ENCODE results near the gene ZNF232. TPM values are rescaled to one million over a fixed set of nuclear protein-coding genes. Genes with fewer than 3 reads are reported as not detected.
"Not testable (repeated sequence)": the region's sequence is repeated elsewhere in the genome, so short reads cannot be mapped to it uniquely, and the experiment has no call there.

ZNF232 gene
- total RNA-seq, 4 donors from 2014 or later = 3.7 to 6.7 (median 5.0) TPM

DNA sequence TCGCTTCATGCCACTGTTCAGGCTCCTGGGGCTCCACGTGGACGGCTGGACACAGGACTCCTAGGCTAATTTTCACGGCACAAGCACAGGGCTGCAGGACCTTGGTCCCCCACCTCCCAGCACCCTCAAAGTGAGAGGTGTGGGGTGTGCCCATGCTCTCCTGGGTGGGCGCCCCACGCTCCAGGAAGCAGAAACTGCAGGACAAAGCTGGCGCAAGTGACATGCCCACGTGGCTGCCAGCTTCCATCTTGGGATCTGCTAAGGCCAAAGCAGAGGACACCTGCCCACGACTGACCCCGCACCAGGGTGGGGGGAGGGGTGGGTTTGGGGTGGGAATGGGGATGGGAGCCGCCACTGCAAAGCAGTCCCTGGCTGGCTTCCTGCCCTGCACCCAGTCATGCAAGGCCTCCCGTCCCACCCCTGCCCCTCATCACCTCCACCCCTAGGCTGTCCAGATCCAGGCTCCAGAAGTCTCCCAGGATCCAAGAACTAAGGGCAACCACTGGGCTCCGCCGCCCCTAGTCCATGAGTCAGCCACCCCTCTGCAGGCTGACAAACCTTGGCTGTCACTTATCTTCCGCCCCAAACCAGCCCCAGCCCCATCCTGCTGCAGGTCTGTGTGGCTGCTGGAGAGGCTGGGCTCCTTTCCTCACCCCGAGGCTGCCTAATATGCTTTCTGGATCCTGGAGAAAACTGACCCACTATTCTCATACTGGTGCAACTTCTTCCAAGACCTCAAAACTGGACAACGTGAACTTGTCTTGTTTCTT, 15.2 kb upstream of the ZNF232 start:
- H3K4me3 ChIP-seq = no peak overlapping the region
- H3K36me3 ChIP-seq = no peaks in the 10 kb centered on the region
- H3K9me3 ChIP-seq = no peaks in the 10 kb centered on the region
- TF ChIP-seq POLR2AphosphoS5 (IDR thresholded peaks at IDR 0.05) = no peak
- TF ChIP-seq EP300 (IDR thresholded peaks at IDR 0.05) = no peak
- TF ChIP-seq CTCF (IDR thresholded peaks at IDR 0.05) = no peak
- TF ChIP-seq POLR2A (IDR thresholded peaks at IDR 0.05) = no peak
- peak in 1 of 2 donors; percentile 55 for DNase-seq (ENCODE audit: low spot score in 2 of 2)
- H3K4me1 ChIP-seq = peaks cover 18% of the 10 kb centered on the region
- H3K27ac ChIP-seq = no peak overlapping the region
- whole genome bisulfite sequencing = 79% methylated on average over 15 of the region's 17 CpGs
- H3K27me3 ChIP-seq = peaks cover 30% of the 10 kb centered on the region

GRCh38 chr17:5124896-5125295, 13.2 kb upstream of the ZNF232 start:
- peak in 1 of 2 donors; percentile 31 for DNase-seq (ENCODE audit: low spot score in 2 of 2)
- H3K36me3 ChIP-seq, H3K9me3 ChIP-seq, H3K4me3 ChIP-seq, H3K27ac ChIP-seq: not testable (repeated sequence)
- Histone ChIP-seq H3K27me3 (peaks cover 30% of the 10 kb centered on the region), H3K4me1 (peaks cover 18% of the 10 kb centered on the region)
- 69% methylated on average over 7 of the region's 7 CpGs for WGBS

DNA sequence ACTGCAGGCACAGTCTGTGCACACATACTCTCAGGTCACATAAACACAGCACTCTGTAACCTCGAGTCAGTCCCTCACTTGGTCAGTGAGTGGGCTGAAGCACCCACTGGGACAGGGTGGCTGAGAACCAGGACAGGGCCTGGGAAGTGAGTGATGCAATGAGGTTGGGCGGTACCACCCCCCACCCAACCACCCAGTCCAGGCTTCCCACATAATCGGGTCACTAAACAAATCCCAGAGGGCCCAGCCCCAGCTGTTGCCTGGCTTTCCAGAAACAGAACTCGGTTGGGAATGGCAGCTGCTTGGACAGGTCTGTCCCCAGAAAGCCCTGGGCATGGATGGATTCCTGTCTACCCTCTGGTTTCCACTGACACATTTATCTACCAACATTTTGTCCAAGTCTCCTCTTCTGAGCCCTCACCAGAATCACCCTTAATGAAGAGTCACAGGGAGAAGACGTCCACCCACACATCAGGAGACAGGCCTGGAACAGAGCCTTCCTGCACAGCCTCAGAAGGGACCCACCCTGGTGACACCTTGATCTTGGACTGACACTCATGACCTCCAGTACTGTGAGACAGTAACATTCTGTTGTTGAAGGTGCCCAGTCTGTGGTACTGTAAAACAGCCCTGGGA, 12.6 kb upstream of the ZNF232 start:
- 77% methylated on average over 2 of the region's 5 CpGs for WGBS
- Histone ChIP-seq H3K4me1 (peaks cover 18% of the 10 kb centered on the region), H3K27me3 (peaks cover 30% of the 10 kb centered on the region)
- peak; percentile 24 to 55 for DNase-seq (ENCODE audit: low spot score in 2 of 2)
- H3K4me3 ChIP-seq, H3K36me3 ChIP-seq, H3K9me3 ChIP-seq, H3K27ac ChIP-seq: not testable (repeated sequence)

GRCh38 chr17:5123343-5124124, 11.9 kb upstream of the ZNF232 start:
- TF ChIP-seq POLR2AphosphoS5 (IDR thresholded peaks at IDR 0.05) (no peak), CTCF (IDR thresholded peaks at IDR 0.05) (no peak), POLR2A (IDR thresholded peaks at IDR 0.05) (no peak), EP300 (IDR thresholded peaks at IDR 0.05) (no peak)
- Histone ChIP-seq H3K4me3 (peak overlapping the region; percentile 60), H3K9me3 (no peaks in the 10 kb centered on the region), H3K4me1 (peaks cover 18% of the 10 kb centered on the region), H3K27ac (no peak overlapping the region), H3K27me3 (peaks cover 30% of the 10 kb centered on the region), H3K36me3 (no peaks in the 10 kb centered on the region)
- WGBS = 72% methylated on average over 15 of the region's 53 CpGs
- DNase-seq (ENCODE audit: low spot score in 2 of 2) = peak; percentile 51 to 59

DNA sequence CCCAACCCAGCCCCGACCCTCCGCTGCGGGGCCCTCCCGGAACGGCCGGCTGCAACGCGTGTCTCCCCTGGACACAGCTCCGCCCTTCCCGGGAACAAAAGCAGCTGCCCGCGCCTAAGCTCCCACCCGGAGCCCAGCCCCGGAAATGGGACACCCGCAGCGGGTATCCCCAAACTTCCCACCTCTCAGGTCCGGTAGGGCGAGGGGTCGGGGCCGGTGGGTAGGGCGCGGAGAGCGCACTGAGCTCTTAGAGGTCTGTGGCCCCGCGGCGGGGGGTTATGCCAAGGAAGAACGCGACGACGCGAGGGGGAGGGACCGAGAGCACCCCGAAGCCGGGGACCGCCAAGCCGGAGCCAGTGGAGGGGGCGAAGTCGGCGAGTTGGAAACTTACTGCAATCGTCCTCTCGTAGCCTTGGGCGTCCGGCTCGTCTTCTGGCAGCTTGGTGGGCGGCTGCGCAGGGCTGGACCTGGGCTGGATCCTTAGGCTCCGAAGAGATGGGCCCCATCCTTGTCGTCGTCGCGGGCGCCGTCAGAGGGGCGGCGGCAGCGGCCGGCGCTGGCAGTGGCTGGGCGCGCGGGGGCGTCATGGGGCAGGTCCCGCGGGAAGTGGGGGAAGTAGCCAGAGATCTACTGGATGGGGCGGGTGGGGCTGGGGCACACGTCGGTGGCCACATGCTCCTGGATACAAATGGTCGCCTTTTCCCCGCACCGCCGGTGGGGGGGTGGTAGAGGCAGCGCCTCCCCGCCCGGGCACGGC, 11.1 kb upstream of the ZNF232 start:
- DNase-seq (ENCODE audit: low spot score in 2 of 2) = peak; percentile 65 to 82
- TF ChIP-seq CTCF (IDR thresholded peaks at IDR 0.05) = no peak
- no peak for TF ChIP-seq EP300 (IDR thresholded peaks at IDR 0.05)
- TF ChIP-seq POLR2A (IDR thresholded peaks at IDR 0.05) = no peak
- TF ChIP-seq POLR2AphosphoS5 (IDR thresholded peaks at IDR 0.05) = no peak
- H3K9me3 ChIP-seq = no peaks in the 10 kb centered on the region
- peaks cover 18% of the 10 kb centered on the region for H3K4me1 ChIP-seq
- H3K4me3 ChIP-seq = peak overlapping the region; percentile 60
- peaks cover 35% of the 10 kb centered on the region for H3K27me3 ChIP-seq
- H3K27ac ChIP-seq = no peak overlapping the region
- H3K36me3 ChIP-seq = no peaks in the 10 kb centered on the region
- 2% methylated on average over 41 of the region's 75 CpGs for WGBS

GRCh38 chr17:5122056-5122455, 10.4 kb upstream of the ZNF232 start:
- Histone ChIP-seq H3K4me1 (peaks cover 18% of the 10 kb centered on the region), H3K27me3 (peaks cover 32% of the 10 kb centered on the region), H3K4me3 (peak overlapping the region; percentile 60)
- not testable (repeated sequence) for H3K27ac ChIP-seq, H3K9me3 ChIP-seq, H3K36me3 ChIP-seq
- DNase-seq (ENCODE audit: low spot score in 2 of 2) = peak; percentile 44 to 60
- WGBS = 90% methylated on average over 6 of the region's 7 CpGs

All from suprapubic skin (tissue), 4 donors.